ENCODE results near the gene RAB11FIP5.
"Not testable (repeated sequence)": the region's sequence is repeated elsewhere in the genome, so short reads cannot be mapped to it uniquely, and the experiment has no call there.

RAB11FIP5 gene

GRCh38 chr2:73122536-73122935, 9.8 kb upstream of the RAB11FIP5 start:
- no peak overlapping the region for H3K27ac ChIP-seq
- H3K27me3 ChIP-seq (replicated peaks) = no peaks in the 10 kb centered on the region
- no peaks in the 10 kb centered on the region for H3K36me3 ChIP-seq (replicated peaks)
- in situ Hi-C loops (cut with HindIII; ENCODE audit: low pct_ligation_motif_present, low sequenced_read_pairs) = no loop called here
- TF ChIP-seq, protein P1, sequence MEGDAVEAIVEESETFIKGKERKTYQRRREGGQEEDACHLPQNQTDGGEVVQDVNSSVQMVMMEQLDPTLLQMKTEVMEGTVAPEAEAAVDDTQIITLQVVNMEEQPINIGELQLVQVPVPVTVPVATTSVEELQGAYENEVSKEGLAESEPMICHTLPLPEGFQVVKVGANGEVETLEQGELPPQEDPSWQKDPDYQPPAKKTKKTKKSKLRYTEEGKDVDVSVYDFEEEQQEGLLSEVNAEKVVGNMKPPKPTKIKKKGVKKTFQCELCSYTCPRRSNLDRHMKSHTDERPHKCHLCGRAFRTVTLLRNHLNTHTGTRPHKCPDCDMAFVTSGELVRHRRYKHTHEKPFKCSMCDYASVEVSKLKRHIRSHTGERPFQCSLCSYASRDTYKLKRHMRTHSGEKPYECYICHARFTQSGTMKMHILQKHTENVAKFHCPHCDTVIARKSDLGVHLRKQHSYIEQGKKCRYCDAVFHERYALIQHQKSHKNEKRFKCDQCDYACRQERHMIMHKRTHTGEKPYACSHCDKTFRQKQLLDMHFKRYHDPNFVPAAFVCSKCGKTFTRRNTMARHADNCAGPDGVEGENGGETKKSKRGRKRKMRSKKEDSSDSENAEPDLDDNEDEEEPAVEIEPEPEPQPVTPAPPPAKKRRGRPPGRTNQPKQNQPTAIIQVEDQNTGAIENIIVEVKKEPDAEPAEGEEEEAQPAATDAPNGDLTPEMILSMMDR (IDR thresholded peaks at IDR 0.05; ENCODE audit: low read depth, low read length, missing control alignments) = no peak
- no peak for DNase-seq
- no peak overlapping the region for H3K4me3 ChIP-seq (ENCODE audit: low read depth, low read length)

DNA sequence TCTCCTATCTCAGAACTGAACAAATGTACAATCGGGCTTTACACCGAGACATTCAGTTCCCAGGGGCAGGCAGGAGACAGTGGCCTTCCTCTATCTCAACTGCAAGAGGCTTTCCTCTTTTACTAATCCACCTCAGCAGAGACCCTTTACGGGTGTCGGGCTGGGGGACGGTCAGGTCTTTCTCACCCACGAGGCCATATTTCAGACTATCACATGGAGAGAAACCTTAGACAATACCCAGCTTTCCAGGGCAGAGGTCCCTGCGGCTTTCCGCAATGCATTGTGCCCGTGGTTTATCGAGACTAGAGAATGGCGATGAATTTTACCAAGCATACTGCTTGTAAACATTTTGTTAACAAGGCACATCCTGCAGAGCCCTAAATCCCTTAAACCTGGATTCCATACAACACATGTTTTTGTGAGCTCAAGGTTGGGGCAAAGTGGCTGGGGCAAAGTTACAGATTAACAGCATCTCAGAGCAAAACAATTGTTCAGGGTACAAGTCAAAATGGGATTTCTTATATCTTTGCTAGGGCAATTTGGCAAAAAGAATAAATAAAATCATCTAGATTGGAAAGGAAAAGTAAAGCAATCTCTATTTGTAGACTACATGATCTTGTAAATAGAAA, 7.0 kb upstream of the RAB11FIP5 start:
- H3K27ac ChIP-seq; H3K4me3 ChIP-seq (ENCODE audit: low read depth, low read length); in situ Hi-C loops (cut with HindIII; ENCODE audit: low pct_ligation_motif_present, low sequenced_read_pairs); DNase-seq; H3K36me3 ChIP-seq (replicated peaks); H3K27me3 ChIP-seq (replicated peaks): not testable (repeated sequence)

GRCh38 chr2:73117441-73117840, 4.7 kb upstream of the RAB11FIP5 start:
- no peak overlapping the region for H3K4me3 ChIP-seq (ENCODE audit: low read depth, low read length)
- TF ChIP-seq, protein P1 (IDR thresholded peaks at IDR 0.05; ENCODE audit: low read depth, low read length, missing control alignments) = no peak
- H3K27ac ChIP-seq = no peak overlapping the region
- in situ Hi-C loops (cut with HindIII; ENCODE audit: low pct_ligation_motif_present, low sequenced_read_pairs) = no loop called here
- H3K36me3 ChIP-seq (replicated peaks) = no peaks in the 10 kb centered on the region
- no peaks in the 10 kb centered on the region for H3K27me3 ChIP-seq (replicated peaks)
- no peak for DNase-seq

- no peak overlapping the region for H3K27ac ChIP-seq
- H3K4me3 ChIP-seq (ENCODE audit: low read depth, low read length) = no peak overlapping the region
- no peak for DNase-seq
- no peaks in the 10 kb centered on the region for H3K27me3 ChIP-seq (replicated peaks)
- no peaks in the 10 kb centered on the region for H3K36me3 ChIP-seq (replicated peaks)
- TF ChIP-seq, protein P1 (IDR thresholded peaks at IDR 0.05; ENCODE audit: low read depth, low read length, missing control alignments) = no peak
- in situ Hi-C loops (cut with HindIII; ENCODE audit: low pct_ligation_motif_present, low sequenced_read_pairs) = no loop called here
These were observed 3.6 kb upstream of the RAB11FIP5 start for GRCh38 chr2:73116182-73116960.

DNA sequence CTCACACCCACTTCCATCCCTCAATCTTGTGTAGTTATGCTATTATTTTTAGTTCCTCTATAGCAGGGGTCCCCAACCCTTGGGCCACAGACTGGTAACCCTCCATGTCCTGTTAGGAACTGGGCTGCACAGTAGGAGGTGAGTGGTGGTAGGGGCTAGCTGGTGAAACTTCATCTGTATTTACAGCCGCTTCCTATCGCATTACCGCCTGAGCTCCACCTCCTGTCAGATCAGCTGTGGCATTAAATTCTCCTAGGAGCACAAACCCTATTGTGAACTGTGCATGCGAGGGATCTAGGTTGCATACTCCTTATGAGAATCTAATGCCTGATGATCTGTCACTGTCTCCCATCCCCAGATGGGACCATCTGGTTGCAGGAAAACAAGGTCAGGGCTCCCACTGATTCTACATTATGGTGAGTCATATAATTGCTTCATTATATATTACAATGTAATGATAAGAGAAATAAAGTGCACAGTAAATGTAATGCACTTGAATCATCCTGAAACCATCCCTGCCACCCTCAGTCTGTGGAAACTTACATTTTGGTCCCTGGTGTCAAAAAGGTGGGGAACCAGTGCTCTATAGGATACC, 1.6 kb upstream of the RAB11FIP5 start:
- in situ Hi-C loops (cut with HindIII; ENCODE audit: low pct_ligation_motif_present, low sequenced_read_pairs) = no loop called here
- Histone ChIP-seq H3K36me3 (replicated peaks) (no peaks in the 10 kb centered on the region), H3K27ac (no peak overlapping the region), H3K27me3 (replicated peaks) (no peaks in the 10 kb centered on the region), H3K4me3 (ENCODE audit: low read depth, low read length) (no peak overlapping the region)
- no peak for DNase-seq
- TF ChIP-seq, protein P1 (IDR thresholded peaks at IDR 0.05; ENCODE audit: low read depth, low read length, missing control alignments) = no peak

Data from brain microvascular endothelial cell (primary cell).